ENCODE data around the gene CBFA2T3. TPM values are rescaled to one million over a fixed set of nuclear protein-coding genes. Genes with fewer than 3 reads are reported as not detected.
A peak's percentile ranks its signal among the peaks of the same experiment; 100 is the strongest.

The CBFA2T3 gene
- total and polyA plus RNA-seq, 2 of the 8 experiments (the other 6 are each of a cell fraction or from before 2014, with no cell fraction given): 0.51 to 1.3 TPM

DNA sequence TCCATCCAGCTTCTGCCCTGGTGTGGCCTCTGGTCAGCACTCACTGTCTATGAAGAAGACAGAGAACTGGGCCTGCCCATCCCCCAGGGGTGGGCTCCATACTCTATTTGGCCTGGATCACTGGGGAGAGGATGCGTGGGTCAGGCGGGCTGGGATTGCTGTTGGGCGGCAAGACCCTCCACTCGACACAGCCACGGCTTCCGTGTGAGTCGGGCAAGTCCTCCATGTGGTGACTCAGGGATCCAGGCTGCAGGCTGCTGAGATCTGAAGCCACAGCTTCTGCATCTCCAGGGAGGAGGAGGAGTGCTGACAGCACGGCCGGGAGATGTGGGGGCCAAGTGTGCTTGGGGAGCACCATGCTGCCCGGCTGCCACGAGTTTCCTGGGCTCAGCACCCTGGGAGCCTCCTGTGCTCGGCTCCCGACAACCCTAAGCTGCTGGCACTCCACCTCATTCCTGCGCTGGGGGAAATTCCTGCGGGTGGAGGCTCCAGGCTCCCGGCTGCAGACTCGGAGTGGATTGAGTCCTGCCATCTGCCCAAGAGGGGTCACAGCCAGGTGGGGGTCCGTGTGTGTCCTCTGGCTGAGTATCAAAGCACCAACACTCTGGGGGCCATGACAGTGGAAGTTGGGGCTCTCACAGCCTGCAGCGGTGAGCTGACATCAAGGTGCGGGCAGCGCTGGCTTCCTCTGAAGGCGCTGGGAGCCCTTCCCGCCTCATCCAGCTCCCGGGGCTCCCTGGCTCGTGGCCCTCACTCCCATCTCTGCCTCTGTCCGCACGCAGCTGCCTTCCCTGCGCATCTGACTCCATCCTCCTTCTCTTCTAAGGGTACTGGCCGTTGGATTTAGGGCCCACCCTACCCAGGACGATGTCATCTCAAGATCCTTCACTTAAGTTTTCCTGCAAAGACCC, 24.4 kb upstream of the CBFA2T3 start (continued):
- TF ChIP-seq CTBP2 (IDR thresholded peaks at IDR 0.05; ENCODE audit: borderline replicate concordance, insufficient read depth, insufficient read length, low read length): no peak
- no peak for TF ChIP-seq RFX5 (IDR thresholded peaks at IDR 0.05; ENCODE audit: borderline replicate concordance, low read depth, low read length)
- TF ChIP-seq TAF1 (IDR thresholded peaks at IDR 0.05; ENCODE audit: low read depth, low read length): no peak
- TF ChIP-seq SRF (IDR thresholded peaks at IDR 0.05; ENCODE audit: low read depth, low read length): no peak
- no peak for TF ChIP-seq CEBPB (IDR thresholded peaks at IDR 0.05; ENCODE audit: low read depth, low read length)
- no peak for TF ChIP-seq SIRT6 (IDR thresholded peaks at IDR 0.05; ENCODE audit: low read length)
- TF ChIP-seq TEAD4 (IDR thresholded peaks at IDR 0.05; ENCODE audit: low read depth, low read length): peak; percentile 95
- TF ChIP-seq GABPA (IDR thresholded peaks at IDR 0.05; ENCODE audit: borderline replicate concordance, insufficient read depth, low read length): no peak
- TF ChIP-seq POLR2AphosphoS5 (IDR thresholded peaks at IDR 0.05; ENCODE audit: low read depth, low read length): no peak
- TF ChIP-seq, protein P1, sequence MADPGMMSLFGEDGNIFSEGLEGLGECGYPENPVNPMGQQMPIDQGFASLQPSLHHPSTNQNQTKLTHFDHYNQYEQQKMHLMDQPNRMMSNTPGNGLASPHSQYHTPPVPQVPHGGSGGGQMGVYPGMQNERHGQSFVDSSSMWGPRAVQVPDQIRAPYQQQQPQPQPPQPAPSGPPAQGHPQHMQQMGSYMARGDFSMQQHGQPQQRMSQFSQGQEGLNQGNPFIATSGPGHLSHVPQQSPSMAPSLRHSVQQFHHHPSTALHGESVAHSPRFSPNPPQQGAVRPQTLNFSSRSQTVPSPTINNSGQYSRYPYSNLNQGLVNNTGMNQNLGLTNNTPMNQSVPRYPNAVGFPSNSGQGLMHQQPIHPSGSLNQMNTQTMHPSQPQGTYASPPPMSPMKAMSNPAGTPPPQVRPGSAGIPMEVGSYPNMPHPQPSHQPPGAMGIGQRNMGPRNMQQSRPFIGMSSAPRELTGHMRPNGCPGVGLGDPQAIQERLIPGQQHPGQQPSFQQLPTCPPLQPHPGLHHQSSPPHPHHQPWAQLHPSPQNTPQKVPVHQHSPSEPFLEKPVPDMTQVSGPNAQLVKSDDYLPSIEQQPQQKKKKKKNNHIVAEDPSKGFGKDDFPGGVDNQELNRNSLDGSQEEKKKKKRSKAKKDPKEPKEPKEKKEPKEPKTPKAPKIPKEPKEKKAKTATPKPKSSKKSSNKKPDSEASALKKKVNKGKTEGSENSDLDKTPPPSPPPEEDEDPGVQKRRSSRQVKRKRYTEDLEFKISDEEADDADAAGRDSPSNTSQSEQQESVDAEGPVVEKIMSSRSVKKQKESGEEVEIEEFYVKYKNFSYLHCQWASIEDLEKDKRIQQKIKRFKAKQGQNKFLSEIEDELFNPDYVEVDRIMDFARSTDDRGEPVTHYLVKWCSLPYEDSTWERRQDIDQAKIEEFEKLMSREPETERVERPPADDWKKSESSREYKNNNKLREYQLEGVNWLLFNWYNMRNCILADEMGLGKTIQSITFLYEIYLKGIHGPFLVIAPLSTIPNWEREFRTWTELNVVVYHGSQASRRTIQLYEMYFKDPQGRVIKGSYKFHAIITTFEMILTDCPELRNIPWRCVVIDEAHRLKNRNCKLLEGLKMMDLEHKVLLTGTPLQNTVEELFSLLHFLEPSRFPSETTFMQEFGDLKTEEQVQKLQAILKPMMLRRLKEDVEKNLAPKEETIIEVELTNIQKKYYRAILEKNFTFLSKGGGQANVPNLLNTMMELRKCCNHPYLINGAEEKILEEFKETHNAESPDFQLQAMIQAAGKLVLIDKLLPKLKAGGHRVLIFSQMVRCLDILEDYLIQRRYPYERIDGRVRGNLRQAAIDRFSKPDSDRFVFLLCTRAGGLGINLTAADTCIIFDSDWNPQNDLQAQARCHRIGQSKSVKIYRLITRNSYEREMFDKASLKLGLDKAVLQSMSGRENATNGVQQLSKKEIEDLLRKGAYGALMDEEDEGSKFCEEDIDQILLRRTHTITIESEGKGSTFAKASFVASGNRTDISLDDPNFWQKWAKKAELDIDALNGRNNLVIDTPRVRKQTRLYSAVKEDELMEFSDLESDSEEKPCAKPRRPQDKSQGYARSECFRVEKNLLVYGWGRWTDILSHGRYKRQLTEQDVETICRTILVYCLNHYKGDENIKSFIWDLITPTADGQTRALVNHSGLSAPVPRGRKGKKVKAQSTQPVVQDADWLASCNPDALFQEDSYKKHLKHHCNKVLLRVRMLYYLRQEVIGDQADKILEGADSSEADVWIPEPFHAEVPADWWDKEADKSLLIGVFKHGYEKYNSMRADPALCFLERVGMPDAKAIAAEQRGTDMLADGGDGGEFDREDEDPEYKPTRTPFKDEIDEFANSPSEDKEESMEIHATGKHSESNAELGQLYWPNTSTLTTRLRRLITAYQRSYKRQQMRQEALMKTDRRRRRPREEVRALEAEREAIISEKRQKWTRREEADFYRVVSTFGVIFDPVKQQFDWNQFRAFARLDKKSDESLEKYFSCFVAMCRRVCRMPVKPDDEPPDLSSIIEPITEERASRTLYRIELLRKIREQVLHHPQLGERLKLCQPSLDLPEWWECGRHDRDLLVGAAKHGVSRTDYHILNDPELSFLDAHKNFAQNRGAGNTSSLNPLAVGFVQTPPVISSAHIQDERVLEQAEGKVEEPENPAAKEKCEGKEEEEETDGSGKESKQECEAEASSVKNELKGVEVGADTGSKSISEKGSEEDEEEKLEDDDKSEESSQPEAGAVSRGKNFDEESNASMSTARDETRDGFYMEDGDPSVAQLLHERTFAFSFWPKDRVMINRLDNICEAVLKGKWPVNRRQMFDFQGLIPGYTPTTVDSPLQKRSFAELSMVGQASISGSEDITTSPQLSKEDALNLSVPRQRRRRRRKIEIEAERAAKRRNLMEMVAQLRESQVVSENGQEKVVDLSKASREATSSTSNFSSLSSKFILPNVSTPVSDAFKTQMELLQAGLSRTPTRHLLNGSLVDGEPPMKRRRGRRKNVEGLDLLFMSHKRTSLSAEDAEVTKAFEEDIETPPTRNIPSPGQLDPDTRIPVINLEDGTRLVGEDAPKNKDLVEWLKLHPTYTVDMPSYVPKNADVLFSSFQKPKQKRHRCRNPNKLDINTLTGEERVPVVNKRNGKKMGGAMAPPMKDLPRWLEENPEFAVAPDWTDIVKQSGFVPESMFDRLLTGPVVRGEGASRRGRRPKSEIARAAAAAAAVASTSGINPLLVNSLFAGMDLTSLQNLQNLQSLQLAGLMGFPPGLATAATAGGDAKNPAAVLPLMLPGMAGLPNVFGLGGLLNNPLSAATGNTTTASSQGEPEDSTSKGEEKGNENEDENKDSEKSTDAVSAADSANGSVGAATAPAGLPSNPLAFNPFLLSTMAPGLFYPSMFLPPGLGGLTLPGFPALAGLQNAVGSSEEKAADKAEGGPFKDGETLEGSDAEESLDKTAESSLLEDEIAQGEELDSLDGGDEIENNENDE (IDR thresholded peaks at IDR 0.05; ENCODE audit: insufficient replicate concordance, low read length): no peak
- TF ChIP-seq TCF12 (IDR thresholded peaks at IDR 0.05; ENCODE audit: low read depth, low read length): no peak
